Left cardiac atrium (tissue), 4 donors: Measurements from ENCODE around the gene SGMS1. TPM values are rescaled to one million over a fixed set of nuclear protein-coding genes. Genes with fewer than 3 reads are reported as not detected.

Experiments
- ATAC-seq, 2 donors: fragments of 200-7000 bp; cut with Tn5 transposase; one replicate each; pipeline ENCODE4 v1.9.1; 2020; ENCODE audit warnings: mild to moderate bottlenecking in 2 of 2, moderate library complexity in 2 of 2
- DNase-seq: peaks from one replicate; pipeline ENCODE4 v3.0.0-alpha.2; 2020
- intact Hi-C, 2 donors: fragments of 100-400 bp; cut with DNase I; formaldehyde crosslinking; loops; one replicate each; pipeline versions ENCODE4 v1.14.1 to v1.15.1; 2022 to 2023
- total RNA-seq, 2 donors: library from RNA; stranded (reverse); fragmentation: NEBNext Ultra II Directional; extraction: Animal tissue kit (Norgen Biotek cat#: 25700); gene quantifications; one replicate each; pipeline ENCODE4 v1.2.1, GENCODE V29; 2021
- donor health status: DM: no; HTN: yes; CAD: no.
- donor health status: DM: no; HTN: yes; CAD: no; lungs with severe emphysema.
- donor health status: DM: yes; HTN: yes; CAD: no.
- donor health status: Dilated cardiomyopathy.

SGMS1 gene
- total RNA-seq, 2 donors from 2014 or later, result 22.4 to 24.4 TPM

- intact Hi-C loops, result no loop called here
- peak in 1 of 2 donors; percentile 82 for ATAC-seq
- no peak for DNase-seq
Measured at GRCh38 chr10:50593523-50594376, 30.0 kb downstream of the SGMS1 start.

- peak; percentile 43 for DNase-seq
- peak in 1 of 2 donors; percentile 61 for ATAC-seq
- intact Hi-C loops, result no loop called here
Measured at GRCh38 chr10:50592961-50593418, 30.8 kb downstream of the SGMS1 start.

GRCh38 chr10:50590935-50591334 is 32.8 kb downstream of the SGMS1 start:
- DNase-seq (no peak), ATAC-seq (no peak)
- intact Hi-C loops, result no loop called here

- DNase-seq, result no peak
- intact Hi-C loops, result no loop called here
- no peak for ATAC-seq
Measured at GRCh38 chr10:50586740-50587088, 37.0 kb downstream of the SGMS1 start.

- DNase-seq, result no peak
- intact Hi-C loops, result no loop called here
- peak in 1 of 2 donors; percentile 83 for ATAC-seq
Measured at GRCh38 chr10:50585921-50586739, 37.6 kb downstream of the SGMS1 start.

GRCh38 chr10:50582766-50583762 is 40.7 kb downstream of the SGMS1 start:
- peak; percentile 60 to 68 for ATAC-seq
- intact Hi-C loops, result no loop called here

GRCh38 chr10:50582046-50582445 is 41.7 kb downstream of the SGMS1 start:
- DNase-seq (no peak), ATAC-seq (no peak)
- intact Hi-C loops, result no loop called here

More at GRCh38 chr10:50582766-50583762, 40.7 kb downstream of the SGMS1 start:
- peak; percentile 33 for DNase-seq

GRCh38 chr10:50580262-50580891 is 43.4 kb downstream of the SGMS1 start:
- ATAC-seq, result no peak
- intact Hi-C loops, result no loop called here
- no peak for DNase-seq

GRCh38 chr10:50579491-50580261 is 44.1 kb downstream of the SGMS1 start:
- DNase-seq, result no peak
- intact Hi-C loops, result loop anchor here in 1 of 2 donors (5.0 kb wide), 1 partner anchor 43 kb away; the partner anchor contains the start of gene SGMS1
- no peak for ATAC-seq

GRCh38 chr10:50578949-50579348 is 44.8 kb downstream of the SGMS1 start:
- ATAC-seq (no peak), DNase-seq (no peak)
- intact Hi-C loops, result loop anchor here in 1 of 2 donors (5.0 kb wide), 1 partner anchor 43 kb away; the partner anchor contains the start of gene SGMS1

- peak; percentile 50 for DNase-seq
- peak; percentile 82 to 92 for ATAC-seq
- intact Hi-C loops, result loop anchor here in 1 of 2 donors (5.0 kb wide), 1 partner anchor 44 kb away; the partner anchor contains the start of gene SGMS1
Measured at GRCh38 chr10:50577681-50578350, 45.9 kb downstream of the SGMS1 start.

- intact Hi-C loops, result loop anchor here in 1 of 2 donors (5.0 kb wide), 1 partner anchor 45 kb away; the partner anchor contains the start of gene SGMS1
- DNase-seq, result no peak
- no peak for ATAC-seq
Measured at GRCh38 chr10:50577010-50577409, 46.7 kb downstream of the SGMS1 start.

GRCh38 chr10:50576245-50576815 is 47.4 kb downstream of the SGMS1 start:
- DNase-seq, result no peak
- intact Hi-C loops, result loop anchor here in 1 of 2 donors (5.0 kb wide), 1 partner anchor 46 kb away; the partner anchor contains the start of gene SGMS1
- ATAC-seq, result peak; percentile 42 to 45

GRCh38 chr10:50575477-50576244 is 48.1 kb downstream of the SGMS1 start:
- no peak for DNase-seq
- no peak for ATAC-seq
- intact Hi-C loops, result loop anchor here in 1 of 2 donors (5.0 kb wide), 1 partner anchor 47 kb away; the partner anchor contains the start of gene SGMS1

GRCh38 chr10:50574931-50575330 is 48.8 kb downstream of the SGMS1 start:
- ATAC-seq (no peak), DNase-seq (no peak)
- intact Hi-C loops, result loop anchor here in 1 of 2 donors (5.0 kb wide), 1 partner anchor 47 kb away; the partner anchor contains the start of gene SGMS1
